HG02973 (cell line): ENCODE data around the gene MAN1C1.

Experiments used
- ATAC-seq: cut with Tn5 transposase; IDR thresholded peaks from one replicate; pipeline ENCODE4 v1.9.1; 2021; ENCODE audit warnings: moderate library complexity; ENCODE audit not compliant: unreplicated experiment

MAN1C1 gene

DNA sequence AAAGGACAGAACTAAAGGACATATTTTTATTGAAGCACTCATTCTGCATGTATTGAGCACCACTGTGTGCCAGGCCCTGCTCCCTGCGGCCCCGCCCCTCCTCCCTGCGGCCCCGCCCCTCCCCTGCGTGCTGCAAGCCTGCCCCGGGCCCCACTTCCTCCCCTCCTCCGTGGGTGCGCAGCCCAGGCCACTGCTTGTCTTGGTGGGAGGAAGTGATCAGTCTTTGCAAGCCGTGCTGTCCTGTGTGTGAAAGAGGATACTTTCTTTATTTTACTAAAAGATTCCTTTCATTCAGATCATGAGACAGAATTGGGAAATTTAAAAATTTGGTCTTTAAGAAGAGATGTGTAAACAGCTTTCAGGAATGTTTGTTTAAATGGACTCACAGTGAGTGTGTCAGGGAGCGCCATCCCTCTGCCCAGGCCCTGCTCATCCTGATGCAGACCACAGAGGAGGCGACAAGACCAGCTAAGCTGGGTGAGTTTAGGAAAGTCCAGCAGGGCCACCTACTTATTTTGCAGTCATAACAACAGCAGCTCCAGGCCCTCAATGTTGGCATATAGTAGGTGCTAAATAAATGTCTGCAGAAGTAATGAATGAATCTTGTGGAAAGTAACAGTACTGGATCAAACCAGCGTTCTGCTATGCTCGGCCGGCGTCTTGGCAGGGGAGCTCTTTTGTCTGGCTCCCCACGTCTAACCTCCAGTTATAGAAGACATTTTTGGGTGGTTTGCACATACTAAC, 95.1 kb downstream of the MAN1C1 start:
- no peak for ATAC-seq

DNA sequence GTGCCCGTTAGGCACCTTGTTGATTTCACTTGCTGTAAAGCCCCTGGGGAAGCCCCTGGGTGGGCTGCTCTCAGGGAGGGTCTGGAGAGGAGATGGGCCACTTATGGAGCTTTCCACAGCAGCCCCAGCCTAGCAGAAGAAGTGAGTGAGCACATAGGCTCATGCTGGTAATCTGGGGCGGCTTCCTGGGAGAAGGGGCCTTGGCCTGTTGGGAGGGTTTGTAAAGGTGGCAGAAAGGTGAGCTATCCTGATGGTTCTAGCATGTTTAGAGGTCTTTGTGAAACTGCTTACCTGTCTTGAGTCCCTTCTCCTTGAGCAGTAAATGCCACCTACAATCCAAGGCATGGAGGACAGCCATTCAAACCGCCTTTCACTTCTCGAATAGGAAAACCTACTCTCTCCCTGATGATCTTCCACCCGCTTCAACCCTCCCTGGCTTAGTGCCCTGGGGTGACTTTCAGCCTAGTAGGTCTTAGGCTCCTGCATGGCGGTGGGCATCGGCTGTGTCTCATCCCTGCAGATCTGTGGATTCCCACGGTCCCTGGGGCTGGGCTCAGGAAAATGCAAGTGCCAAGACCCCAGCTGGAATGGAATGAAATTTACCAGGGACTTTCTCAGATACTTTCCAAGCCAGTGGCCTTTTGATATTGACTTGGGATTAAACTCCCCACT, 95.8 kb downstream of the MAN1C1 start:
- ATAC-seq, result no peak

DNA sequence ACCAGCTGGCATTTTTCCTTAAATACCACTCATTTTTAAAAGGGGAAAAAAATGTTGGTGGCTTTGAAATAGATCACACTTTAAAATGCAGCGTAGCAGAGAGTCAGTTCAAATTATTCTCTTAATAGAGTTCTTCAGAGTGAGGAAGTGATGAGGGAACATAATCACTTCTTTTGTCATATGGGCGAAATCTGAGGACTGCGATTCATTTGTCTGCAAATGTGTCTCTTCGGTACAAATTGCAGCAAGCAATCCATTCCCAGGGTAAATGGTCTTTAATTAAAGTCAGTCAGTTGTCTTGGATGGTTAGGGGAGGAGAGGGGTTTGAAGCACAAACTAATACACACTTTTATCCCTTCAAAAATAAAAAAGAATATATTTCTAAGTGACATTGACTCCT, 97.4 kb downstream of the MAN1C1 start:
- no peak for ATAC-seq

DNA sequence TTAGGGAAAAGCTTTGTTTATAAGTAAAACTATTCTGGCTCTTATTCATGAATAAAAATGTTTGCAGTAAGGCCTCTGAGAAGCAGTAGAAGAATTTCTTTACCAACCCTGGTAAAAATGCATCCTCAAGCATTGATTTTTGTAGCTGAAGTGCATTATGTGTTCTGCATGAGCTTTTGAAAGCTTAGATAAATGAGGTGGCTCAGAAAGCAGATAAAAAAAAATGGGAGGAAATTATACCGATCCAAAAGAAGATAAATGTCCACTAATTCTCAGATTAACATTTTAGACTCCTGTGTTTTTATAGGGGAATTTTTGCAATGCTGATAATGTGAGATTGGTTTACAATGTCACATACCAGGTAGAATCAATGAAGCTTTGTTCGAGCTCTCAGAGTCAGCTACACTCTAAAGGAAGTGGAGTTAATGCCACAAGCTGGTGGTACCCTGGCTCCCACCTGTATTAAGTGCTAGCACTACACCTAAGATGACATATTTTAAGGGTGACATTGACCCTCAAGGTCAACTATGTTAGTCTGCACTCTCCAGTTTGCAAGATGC, 97.9 kb downstream of the MAN1C1 start:
- no peak for ATAC-seq

DNA sequence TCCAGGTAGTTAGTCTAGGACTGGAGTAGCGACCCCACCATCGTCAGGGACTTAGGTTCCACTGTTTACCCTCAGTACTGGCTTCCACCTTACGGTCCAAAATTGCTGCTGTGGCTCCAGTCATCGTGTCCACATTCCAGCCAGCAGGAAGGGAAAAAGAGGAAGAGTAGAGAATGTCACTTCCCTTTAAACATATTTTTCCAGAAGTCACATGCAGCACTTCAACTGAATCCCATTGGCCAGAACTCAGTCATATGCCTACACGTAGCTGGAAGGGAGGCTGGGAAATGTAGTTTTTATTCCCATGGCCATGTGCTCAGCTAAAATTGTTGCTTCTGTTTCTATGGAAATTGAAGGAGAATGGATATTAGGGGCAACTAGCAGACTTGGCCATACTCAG, 99.3 kb downstream of the MAN1C1 start:
- ATAC-seq, result no peak

DNA sequence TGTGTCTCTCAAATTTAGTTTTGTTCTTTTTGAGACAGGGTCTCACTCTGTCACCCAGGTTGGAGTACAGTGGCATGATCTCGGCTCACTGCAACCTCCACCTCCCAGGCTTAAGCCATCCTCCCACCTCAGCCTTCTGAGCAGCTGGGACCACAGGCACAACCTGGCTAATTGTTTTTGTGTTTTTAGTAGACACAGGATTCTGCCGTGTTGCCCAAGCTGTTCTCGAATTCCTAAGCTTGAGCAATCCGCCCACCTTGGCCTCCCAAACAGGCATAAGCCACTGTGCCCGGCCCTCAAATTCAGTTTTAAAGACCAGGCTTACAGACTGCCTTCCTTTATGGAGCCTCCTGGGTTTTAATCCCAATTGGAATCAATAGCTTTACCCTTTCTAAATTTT, 99.7 kb downstream of the MAN1C1 start:
- no peak for ATAC-seq

DNA sequence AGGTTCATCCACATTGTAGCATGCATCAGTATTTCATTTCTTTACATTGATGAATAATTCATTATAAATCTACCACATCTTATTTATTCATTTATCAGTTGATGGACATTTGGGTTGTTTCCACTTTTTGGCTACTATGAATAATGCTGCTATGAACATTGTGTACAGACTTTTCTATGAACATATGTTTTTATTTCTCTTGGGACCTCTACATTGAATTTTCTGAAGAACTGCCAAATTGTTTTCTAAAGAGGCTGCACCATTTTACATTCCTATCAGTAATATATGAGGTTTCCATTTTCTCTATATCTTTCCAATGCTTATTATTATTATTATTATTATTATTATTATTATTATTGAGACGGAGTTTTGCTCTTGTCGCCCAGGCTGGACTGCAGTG, 102.1 kb downstream of the MAN1C1 start:
- ATAC-seq, result no peak

DNA sequence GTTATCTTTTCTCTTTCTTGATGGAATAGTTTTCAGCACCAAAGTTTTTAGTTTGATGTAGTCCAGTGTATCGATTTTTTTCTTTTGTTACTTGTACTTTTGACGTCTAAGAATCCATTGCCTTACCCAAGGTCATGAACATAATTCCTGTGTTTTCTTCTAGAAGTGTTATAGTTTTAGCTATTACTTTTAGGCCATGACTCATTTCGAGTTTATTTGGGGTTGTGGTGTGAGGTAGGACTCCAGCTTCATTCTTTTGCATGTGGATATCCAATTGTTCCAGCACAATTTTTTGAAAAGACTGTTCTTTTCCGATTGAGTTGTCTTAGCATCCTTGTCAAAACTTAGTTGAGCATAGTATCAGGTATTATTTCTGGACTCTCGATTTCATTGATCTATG, 104.0 kb downstream of the MAN1C1 start:
- ATAC-seq, result no peak

DNA sequence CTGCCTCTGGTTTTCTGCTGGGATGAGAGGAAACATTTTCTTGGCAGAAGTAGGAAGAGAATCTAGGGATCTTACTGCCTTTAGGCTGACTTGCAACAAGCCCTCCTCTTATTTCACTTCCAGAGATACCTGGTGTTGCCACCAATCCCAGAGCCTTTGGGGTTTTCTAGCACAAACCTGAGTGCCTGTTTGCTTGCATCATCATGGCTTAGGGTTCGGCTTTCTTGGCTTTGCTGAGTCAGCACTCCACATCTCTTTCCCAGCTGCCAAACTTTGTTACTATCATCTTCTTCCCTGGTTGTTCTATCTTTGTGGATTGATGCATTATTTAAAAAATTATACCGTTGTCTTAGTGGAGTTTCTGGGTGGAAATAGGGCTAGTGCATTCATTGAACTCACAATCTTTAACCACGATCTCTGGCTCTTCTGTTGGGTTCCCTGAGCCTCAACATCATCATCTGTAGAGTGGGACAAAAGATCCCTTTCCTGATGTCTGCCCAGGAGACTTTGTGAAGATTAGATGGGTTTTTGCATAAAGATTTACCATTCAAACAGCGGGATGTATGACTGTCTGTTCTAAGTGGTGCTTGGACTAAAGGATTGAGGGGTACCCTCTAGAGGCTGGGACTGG, 106.8 kb downstream of the MAN1C1 start:
- ATAC-seq, result no peak

DNA sequence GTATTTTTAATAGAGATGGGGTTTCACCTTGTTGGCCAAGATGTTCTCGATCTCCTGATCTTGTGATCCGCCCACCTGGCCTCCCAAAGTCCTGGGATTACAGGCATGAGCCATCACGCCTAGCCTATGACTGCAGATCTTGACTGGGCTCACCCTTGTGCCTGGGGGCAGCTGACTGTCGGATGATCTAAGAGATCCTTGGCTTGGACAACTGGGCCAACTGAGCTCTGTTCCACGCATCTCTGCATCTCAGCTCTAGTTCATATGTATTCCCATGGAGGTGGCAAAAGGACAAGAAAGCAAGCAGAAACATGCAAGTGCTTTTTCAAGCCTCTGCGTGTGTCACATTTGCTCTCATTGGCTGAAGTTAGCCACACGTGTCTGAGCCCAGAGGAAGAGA, 107.6 kb downstream of the MAN1C1 start:
- ATAC-seq, result no peak

DNA sequence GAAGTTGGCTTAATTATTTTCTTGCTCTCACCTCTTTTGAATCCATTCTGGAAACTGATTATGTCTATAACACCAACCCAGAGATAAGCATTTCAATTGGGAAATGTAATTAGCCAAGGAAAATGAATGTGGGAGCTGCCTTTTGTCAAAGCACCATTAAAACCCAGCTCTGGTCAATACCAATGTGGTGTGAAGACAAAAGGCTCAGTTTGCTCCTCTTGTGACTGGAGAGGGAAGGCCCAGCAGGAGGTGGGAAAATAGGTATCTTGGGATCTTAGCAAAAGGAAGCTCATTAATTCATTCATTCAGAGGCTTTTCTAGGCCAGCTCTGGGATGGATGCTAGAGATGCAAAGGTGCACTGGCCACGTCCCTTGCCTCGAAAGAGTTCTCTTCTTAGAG, 108.4 kb downstream of the MAN1C1 start:
- ATAC-seq, result no peak

DNA sequence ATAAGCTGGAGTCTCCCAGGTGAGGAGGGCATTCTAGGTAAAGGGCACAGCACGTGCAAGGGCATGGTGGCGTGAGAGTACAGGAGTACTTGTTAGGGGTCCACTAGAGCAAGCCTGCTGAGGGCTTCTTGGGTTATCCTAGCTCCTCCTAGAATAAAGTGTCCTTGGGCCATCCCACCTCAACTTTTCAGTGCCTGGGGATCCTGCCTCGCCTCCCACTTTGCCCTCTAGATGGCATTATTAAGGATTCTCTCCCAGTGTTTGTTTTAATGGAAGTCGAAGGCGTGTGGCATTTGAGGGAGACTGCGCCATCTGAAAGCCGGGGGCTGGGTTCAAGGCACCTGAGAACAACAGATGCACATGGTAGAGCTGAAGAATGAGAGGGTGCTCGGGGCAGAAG, 108.9 kb downstream of the MAN1C1 start:
- ATAC-seq, result no peak

DNA sequence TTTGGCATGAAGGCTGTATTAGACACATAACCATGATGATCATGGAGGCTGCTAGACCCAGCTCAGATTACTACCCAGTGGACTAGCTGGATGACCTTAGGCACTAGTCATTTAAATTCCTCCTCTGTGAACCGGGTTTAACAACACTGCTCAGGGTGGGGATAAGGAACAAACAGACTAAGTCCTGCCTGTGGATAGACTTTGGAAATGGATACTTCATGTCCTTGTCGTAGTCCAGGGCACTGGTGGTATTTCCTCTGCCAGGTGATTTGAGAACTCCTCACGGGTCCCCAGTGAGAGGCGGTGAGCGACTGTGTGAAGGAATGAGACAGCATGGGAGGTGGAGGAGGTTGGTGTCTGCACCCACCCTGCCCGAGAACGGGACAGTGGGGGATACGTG, 110.5 kb downstream of the MAN1C1 start:
- ATAC-seq, result no peak

DNA sequence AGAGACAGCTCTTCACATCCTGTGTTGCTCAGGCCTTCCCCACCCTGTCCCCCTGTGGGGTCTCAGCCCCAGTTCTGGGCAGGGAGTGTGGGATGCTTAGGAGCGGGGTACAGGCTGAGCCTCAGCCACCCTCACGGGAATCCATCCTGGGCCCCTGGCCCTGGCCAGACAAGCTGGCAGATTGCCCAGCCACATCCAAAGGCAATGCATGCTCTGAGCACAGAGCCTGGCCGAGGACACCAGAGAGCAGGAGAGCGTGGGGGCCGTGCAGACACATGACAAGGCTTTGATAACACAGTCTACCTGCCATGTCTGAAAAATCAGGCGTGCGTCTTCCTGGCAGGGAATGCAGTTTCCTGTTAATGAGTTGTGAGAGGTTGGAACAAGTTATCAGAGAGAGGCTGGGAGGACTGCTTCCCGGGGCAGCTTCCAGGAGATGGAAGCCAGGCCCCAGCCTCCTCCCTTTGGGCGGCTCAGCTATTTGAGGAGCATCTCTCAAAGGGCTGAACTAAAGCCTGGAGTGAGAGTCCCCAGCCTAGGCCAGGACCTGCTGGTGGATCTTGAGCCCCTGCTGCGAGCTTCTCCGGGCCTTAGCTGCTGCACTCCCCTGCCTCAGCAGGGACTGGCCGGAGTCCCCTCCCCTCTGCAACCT, 111.2 kb downstream of the MAN1C1 start:
- no peak for ATAC-seq

DNA sequence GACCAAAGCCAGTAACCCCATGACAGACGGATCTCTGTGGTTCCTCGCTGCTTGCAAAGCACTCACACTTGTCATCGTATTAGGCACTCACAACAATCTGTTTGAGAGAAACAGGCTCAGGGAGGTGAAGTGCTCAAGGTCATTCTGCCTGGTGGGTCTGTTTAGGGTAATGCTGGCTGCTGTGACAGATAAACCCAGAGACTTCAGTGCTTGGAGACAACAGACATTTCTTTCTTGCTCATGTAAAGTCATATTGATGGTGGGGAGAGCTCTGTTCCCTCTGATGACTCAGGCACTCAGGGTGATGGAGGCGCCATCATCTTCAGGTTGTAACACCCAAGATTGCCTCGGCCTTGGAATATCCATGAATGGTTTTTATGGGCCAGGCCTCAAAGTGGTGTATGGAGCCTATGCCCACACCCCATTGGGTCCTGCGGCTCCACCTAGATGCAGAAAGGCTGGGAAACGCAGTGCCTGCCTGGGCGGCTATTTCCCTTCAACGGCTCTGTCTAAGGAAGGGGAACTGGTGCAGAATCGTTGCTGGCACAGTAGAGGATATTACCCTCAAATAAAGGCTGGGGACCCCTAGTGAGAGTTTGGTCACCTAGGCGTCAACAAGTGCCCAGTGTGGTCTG, 111.8 kb downstream of the MAN1C1 start:
- ATAC-seq, result no peak

DNA sequence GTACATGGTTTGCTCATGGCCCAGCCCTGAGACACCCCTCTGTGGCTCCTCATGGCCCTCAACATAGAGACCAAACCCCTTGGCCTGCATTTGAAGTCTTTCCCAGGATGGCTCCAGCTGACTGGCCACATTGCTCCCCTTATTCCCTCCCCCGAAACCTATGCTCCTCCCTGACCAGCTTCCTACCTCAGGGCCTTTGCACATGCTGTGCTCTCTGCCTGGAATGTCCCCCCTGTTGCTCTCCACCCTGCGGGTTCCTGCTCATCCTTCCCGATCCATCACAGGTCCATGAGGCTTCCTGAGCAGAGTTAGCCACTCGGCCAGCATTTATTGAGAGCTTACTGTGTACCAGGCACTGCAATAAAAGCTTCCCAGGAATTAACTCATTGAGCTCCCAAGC, 112.5 kb downstream of the MAN1C1 start:
- no peak for ATAC-seq

DNA sequence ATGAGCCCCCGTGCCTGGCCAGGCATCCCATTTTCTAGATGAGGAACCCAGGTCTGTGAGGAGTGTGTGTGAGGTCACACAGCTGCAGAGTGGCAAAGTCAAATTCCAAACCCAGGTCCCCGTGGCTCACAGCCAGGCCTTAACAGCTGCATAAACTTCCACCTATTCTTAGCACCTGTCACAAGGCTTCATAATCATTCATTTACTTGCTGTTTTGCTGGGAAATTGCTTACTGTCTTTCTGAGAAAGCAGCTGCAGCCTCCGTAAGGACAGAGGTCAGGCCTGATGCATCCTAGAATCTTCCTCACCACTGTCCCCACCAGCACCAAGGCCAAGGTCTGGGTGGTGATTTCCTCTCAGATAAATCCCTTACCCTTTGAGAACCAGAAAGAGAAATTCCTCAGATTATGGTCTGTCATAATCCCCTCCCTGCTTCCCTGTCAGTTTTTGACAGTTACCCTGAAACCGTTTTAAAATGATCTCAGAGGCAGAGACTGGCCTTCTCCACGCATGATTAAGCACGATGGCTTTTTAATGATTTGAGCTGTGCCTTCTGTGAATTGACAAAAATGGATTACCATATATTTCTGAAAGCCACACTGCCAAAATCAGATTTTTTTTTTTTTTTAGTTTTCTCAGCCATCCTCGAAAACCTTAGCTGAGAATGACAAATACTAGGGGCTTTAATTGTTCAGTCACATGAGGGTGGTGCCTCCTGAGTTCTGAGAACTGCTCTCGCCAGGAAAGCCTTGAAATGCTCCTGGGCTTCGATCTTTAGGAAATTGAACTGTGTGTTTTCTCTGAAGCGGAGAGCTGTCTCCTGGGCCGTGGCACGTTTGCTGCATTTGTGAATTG, 113.4 kb downstream of the MAN1C1 start:
- no peak for ATAC-seq

DNA sequence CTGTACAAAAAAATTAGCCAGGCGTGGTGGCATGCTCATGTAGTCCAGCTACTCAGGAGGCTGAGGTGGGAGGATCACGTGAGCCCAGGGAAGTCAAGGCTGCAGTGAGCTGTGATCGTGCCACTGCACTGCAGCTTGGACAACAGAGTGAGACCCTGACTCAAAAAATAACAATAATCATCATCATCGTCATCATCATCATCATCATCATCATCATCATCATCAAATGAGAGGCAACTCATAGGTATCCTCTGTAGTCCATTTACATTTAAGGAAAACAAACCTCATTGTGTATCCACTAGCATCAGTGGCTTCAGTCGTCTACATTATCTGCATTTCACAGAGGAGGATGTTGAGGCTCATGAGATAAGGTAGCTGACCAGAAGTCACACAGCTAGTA, 114.6 kb downstream of the MAN1C1 start:
- ATAC-seq, result no peak

DNA sequence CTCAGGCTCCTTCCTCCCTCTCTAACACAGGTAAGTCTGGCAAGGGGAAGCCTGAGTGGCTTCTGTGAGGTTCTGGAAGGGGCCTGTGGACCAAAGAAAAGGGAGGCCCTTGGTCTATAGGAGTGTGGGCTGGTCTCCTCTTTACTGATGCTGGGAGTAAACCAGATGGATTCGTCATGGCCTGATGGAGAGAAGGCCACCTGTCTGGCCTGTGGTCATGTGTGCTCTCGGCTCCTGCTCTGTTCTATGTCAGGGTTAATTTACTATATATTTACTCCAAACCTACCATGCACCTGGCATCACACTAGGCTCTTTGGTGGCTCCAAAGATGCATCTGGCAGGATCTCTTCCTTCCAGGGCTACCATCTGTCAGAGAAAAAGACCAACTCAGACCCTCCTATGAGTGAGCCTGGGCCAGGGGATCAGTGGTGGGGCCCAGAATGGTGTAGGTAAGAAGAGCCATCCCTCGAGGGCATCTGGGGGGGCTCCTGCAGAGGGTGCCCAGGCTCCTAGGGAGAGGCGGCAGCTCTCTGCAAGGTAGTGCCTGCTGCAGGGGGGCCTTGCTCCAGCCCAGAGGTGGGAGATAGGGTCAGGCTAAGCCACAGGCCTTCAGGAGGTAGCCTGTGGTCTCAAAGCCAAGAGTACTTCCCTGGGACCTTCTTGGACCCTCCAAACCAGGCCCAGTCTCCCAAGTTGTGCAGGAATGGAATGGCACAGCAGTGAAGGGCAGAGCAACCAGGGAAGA, 115.2 kb downstream of the MAN1C1 start:
- ATAC-seq, result no peak
